ENCODE measurements around the gene SV2B.

GRCh38 chr15:91099995-91100813 lies at the start of gene SV2B:
- TF ChIP-seq CTCF (conservative IDR thresholded peaks at IDR 0.05 in 1 of 2, IDR thresholded peaks at IDR 0.05 in 1 of 2; ENCODE audit: low read depth in 1 of 2, low read length in 2 of 2) = no peak
- no peak for TF ChIP-seq EZH2 (IDR thresholded peaks at IDR 0.05; ENCODE audit: low read length, missing control alignments)
